HG02571 (cell line): ENCODE results near the gene TOPAZ1.

Experiments
- ATAC-seq: cut with Tn5 transposase; IDR thresholded peaks from one replicate; pipeline ENCODE4 v1.9.1; 2021; ENCODE audit warnings: mild to moderate bottlenecking, moderate library complexity; ENCODE audit not compliant: unreplicated experiment

TOPAZ1 gene

GRCh38 chr3:44240061-44240460 is 1.6 kb upstream of the TOPAZ1 start:
- no peak for ATAC-seq

DNA sequence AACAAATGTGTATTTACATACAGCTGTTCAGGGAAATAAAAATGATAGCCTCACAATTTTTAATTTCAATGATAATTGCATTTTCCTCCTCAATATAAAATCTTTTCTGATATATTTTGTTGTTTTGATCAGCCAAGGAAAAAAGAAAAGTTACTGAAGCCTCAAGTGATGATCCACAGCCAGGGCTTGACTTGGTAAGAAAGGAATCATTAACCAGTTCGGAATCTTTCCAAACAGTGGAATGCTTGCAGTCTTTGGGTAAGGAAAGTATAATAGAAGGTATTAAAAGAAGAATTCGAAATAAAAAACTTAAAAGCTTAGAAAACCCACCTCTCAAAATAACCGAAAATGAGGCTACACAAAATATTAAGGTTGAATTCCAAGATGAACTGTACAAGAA is 1.0 kb downstream of the TOPAZ1 start:
- no peak for ATAC-seq

- ATAC-seq, result no peak
These were observed 6.5 kb downstream of the TOPAZ1 start for GRCh38 chr3:44248152-44248551.

DNA sequence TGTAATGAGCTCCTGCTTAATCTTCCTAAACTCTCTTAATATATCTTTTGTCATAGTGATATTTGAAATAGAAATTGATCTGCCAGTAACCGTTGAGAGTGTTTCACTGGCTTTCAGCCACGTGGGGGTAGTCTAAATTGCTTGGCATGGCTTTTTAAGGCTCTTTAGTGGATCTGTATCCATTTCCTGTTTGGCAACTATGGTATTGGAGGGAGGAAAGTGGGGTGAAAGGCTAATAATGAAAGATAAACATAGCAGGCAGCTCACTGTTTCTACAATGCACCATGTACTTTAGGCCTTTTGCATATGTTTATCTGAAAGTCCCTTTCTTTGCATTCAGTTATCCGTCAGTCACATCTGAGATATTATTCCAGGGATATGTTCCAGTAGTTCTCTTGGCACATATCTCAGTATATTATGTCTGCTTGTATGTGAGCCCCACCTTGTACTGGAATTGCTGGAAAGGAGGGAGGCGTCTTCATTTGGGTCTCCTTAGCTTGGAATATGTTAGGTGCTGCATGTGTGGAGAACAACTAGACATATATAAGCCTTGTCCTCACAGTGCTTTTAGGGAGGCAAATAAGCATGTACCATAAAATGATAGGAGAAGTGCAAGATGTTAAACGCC is 10.8 kb downstream of the TOPAZ1 start:
- no peak for ATAC-seq

GRCh38 chr3:44259404-44259803 is 17.7 kb downstream of the TOPAZ1 start:
- no peak for ATAC-seq

GRCh38 chr3:44264146-44264545 is 22.5 kb downstream of the TOPAZ1 start:
- ATAC-seq, result no peak

DNA sequence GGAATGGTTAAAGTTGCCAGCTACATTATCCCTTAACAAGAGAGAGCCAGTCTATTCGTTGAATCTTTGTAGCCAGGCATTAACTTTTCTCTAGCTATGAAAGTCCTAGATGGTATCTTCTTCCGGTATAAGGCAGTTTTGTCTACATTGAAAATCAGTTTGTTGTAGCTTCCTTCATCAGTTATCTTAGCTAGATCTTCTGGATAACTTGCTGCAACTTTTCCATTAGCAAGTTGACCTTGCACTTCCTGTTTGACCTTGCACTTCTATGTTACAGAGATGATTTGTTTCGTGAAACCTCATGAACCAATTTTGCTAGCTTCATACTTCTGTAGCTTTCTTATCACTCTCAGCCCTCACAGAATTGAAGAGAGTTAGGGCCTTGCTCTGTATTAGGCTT is 24.1 kb downstream of the TOPAZ1 start:
- no peak for ATAC-seq

DNA sequence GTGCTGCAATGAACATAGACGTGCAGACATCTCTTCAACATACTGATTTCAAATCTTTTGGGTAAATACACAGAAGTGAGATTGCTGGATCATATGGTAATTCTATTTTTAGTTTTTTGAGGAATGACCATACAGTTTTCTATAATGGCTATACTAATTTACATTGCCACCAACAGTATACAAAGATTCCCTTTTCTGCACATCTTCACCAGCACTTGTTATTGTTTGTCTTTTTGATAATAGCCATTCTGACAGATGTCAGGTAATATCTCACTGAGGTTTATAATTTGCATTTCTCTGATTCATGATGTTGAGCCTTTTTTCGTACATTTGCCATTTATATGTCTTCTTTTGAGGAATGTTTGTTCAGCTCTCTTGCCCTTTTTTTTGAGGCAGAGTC is 30.5 kb downstream of the TOPAZ1 start:
- ATAC-seq, result no peak

- no peak for ATAC-seq
These were observed 36.2 kb downstream of the TOPAZ1 start for GRCh38 chr3:44277925-44278324.

DNA sequence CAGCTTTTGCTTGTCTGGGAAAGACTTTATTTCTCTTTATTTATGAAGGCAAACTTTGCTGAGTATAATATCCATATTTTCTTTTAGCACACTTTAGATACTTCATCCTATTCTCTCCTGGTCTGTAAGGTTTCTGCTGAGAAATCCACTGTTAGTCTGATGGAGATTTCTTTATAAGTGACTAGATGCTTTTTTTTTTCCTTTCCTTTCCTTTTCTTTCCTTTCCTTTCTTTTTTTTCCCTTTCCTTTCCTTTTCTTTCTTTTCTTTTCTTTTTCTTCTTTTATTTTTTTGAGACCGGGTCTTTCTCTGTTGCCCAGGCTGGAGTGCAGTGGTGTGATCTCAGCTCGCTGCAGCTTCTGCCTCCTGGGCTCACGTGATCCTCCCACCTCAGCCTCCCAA is 38.4 kb downstream of the TOPAZ1 start:
- ATAC-seq, result no peak

GRCh38 chr3:44280631-44281030 is 38.9 kb downstream of the TOPAZ1 start:
- ATAC-seq, result no peak

DNA sequence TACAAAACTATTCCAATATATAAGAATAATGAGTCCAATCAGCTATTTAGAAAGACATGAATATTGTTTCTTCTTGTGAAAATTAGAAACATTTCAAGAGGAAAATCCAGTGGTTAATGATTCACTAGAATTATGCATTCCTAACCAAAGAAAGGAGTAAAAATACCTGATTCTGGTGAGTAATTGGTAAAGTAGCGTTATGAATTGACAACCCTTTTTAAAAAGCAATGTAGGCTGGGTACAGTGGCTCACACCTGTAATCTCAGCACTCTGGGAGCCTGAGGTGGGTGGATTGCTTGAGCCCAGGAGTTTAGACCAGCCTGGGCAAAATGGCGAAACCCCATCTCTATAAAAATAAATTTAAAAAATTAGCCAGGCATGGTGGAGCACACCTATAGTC is 43.3 kb downstream of the TOPAZ1 start:
- ATAC-seq, result no peak

GRCh38 chr3:44289882-44290462 is 48.3 kb downstream of the TOPAZ1 start:
- ATAC-seq, result no peak

DNA sequence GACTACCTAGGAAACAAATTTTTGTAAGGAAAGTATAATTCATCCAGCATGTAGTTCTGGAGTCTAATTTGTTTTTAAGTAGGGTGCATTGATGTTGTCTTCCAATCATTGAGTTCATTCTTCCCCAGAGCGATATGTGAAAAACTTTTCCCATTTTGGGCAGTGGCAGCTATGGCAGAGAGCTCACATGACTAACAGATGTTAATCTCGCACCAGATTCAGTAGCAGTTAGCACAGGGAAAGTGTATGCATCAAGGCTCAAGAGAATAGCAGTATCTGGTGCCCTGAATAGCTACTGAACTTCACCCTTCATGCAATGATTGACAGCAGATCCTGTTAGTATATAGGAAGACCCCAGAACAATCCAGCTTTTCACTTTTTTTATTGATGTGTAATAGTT is 50.6 kb downstream of the TOPAZ1 start:
- ATAC-seq, result no peak

DNA sequence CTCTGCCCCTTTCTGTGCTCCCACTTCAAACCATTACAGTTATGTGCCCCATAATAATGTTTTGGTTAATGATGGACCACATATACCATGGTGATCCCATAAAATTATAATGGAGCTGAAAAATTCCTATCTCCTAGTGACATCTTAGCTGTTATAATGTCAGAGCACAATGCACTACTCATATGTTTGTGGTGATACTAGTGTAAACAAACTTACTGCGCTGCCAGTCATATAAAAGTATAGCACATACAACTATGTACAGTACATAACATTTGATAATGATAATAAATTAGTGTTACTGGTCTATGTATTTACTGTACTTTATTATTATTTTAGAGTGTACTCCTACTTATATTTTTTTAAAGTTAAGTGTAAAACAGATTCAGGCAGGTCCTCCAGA is 51.3 kb downstream of the TOPAZ1 start:
- no peak for ATAC-seq

GRCh38 chr3:44297255-44297654 is 55.6 kb downstream of the TOPAZ1 start:
- ATAC-seq, result no peak

GRCh38 chr3:44301746-44302145 is 60.1 kb downstream of the TOPAZ1 start:
- no peak for ATAC-seq

GRCh38 chr3:44309500-44309899 is 67.8 kb downstream of the TOPAZ1 start:
- no peak for ATAC-seq

DNA sequence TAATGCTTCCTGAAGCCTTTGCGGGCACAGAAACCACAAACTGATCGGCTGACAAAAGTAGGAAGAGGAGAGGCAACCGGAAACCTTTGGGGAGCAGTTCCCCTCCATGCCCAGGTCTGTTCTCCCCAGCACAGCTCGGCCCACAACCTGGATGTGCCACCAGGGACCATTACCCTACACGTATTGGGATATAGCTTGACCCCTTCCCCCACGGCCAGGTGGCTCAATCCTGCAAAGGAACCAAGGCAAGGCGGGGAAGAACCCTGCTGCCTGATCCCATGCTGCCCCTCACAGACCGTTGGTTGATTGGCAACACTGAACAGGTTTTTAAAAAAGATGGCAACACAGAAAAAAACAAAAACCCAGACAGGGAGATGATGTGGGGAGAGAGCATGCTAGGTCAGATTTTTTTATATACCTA is 77.2 kb downstream of the TOPAZ1 start:
- no peak for ATAC-seq

DNA sequence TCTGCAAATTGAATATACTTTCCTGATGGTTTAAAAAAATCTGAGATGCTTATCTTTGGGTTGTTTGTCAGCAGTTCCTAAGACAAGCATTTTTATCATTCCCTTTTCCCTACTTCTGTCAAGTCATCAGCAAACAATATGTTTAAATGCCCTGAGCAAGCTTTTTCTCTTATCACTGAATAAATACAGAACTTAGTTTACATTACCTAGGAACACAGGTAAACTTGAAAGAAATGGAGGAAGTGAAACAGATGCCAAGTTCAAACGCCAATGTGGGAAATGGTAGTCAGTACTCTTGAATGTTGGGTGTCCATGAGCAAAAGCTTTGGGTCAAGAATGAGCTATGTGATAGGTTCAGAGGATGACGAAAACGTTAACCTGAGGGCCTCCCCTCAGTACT is 79.6 kb downstream of the TOPAZ1 start:
- no peak for ATAC-seq

GRCh38 chr3:44323341-44323955 is 81.8 kb downstream of the TOPAZ1 start:
- ATAC-seq, result no peak

GRCh38 chr3:44324584-44324983 is 82.9 kb downstream of the TOPAZ1 start:
- ATAC-seq, result no peak

DNA sequence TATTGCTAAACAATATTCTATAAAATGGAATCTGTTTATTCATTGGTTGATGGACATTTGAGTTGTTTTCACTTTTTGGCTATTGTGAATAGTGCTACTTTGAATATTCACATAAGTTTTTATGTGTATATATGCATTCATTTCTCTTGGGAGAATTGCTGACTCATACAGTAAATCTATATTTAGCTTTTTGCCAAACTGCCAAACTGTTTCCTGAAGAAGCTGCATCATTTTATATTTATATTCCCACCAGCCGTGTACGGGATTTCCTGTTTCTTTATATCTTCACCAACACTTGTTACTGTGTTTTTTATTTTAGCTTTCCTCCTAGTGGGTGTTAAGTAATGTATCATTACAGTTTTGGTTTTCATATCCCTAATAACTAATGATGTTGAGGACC is 84.3 kb downstream of the TOPAZ1 start:
- ATAC-seq, result no peak
